Measurements from ENCODE around the gene AICDA.
"Not testable (repeated sequence)": the region's sequence is repeated elsewhere in the genome, so short reads cannot be mapped to it uniquely, and the experiment has no call there.

AICDA gene

GRCh38 chr12:8606890-8607289, 5.8 kb downstream of the AICDA start:
- no peak for DNase-seq

GRCh38 chr12:8605057-8605456, 7.6 kb downstream of the AICDA start:
- DNase-seq, result no peak

GRCh38 chr12:8603856-8604255, 8.8 kb downstream of the AICDA start:
- DNase-seq, result no peak

GRCh38 chr12:8603286-8603685, 9.4 kb downstream of the AICDA start:
- no peak for DNase-seq

GRCh38 chr12:8596561-8596960, 16.1 kb downstream of the AICDA start:
- DNase-seq, result no peak

GRCh38 chr12:8594072-8594471, 18.6 kb downstream of the AICDA start:
- DNase-seq, result no peak

- no peak for DNase-seq
Measured at GRCh38 chr12:8593246-8593645, 19.4 kb downstream of the AICDA start.

GRCh38 chr12:8590842-8591545, 21.7 kb downstream of the AICDA start:
- no peak for DNase-seq

- no peak for DNase-seq
Measured at GRCh38 chr12:8589679-8590078, 23.0 kb downstream of the AICDA start.

GRCh38 chr12:8584478-8584877, 28.2 kb downstream of the AICDA start:
- DNase-seq, result not testable (repeated sequence)

- DNase-seq, result no peak
Measured at GRCh38 chr12:8584004-8584403, 28.7 kb downstream of the AICDA start.

GRCh38 chr12:8581098-8581784, 31.4 kb downstream of the AICDA start:
- DNase-seq, result no peak

GRCh38 chr12:8577879-8578278, 34.8 kb downstream of the AICDA start:
- no peak for DNase-seq

GRCh38 chr12:8572507-8572906, 40.2 kb downstream of the AICDA start:
- DNase-seq, result no peak

- DNase-seq, result no peak
Measured at GRCh38 chr12:8566525-8566924, 46.1 kb downstream of the AICDA start.

GRCh38 chr12:8566052-8566451, 46.6 kb downstream of the AICDA start:
- DNase-seq, result not testable (repeated sequence)

- no peak for DNase-seq
Measured at GRCh38 chr12:8564656-8565055, 48.0 kb downstream of the AICDA start.

GRCh38 chr12:8563356-8563755, 49.3 kb downstream of the AICDA start:
- DNase-seq, result no peak

GRCh38 chr12:8562310-8562709, 50.3 kb downstream of the AICDA start:
- DNase-seq, result no peak

- DNase-seq, result no peak
Measured at GRCh38 chr12:8561011-8561410, 51.6 kb downstream of the AICDA start.

GRCh38 chr12:8559676-8560075, 53.0 kb downstream of the AICDA start:
- DNase-seq, result no peak

- no peak for DNase-seq
Measured at GRCh38 chr12:8556531-8557097, 56.0 kb downstream of the AICDA start.

- DNase-seq, result no peak
Measured at GRCh38 chr12:8554451-8555195, 58.0 kb downstream of the AICDA start.
